ENCODE results near the gene GASK1A.
A peak's percentile ranks its signal among the peaks of the same experiment; 100 is the strongest.

Gene GASK1A

DNA sequence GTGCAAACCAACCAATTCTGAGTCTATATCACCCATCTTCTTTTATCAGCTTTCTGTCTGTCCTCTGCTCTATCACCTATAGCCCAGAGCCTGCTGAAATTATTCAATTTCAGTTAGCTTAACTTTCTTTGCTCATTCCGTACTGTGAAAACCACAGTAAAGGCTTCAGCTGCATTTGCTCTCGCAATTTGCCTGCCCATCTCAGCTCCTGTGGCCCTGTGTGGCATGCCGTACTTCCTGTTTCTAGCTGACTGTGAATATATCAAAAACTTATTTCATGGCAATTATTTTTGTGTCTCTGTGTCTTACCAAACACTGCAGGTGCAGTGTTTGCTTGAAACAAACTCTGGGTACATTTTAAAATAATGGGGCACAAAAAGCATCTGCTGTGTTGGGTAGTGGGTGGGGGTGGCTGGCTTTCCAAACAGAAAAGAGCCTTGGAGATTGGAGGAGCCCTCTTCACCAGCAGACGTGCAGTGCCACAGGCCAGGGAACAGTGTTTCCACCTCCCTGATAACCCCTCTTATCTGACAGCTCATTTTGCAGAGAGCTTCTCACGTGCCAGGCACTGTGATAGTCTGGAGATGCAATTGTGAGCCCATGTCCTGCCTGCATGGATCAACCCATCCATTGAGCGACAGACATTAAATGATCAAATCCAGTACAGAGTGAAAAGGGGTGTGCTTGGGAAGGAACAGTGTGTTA lies 45.2 kb downstream of the GASK1A start:
- DNase-seq: peak; percentile 21 to 63
- TF ChIP-seq POLR2A (IDR thresholded peaks at IDR 0.05; ENCODE audit: low read length): no peak
- TF ChIP-seq GATA1 (IDR thresholded peaks at IDR 0.05; ENCODE audit: low read depth, low read length): no peak

DNA sequence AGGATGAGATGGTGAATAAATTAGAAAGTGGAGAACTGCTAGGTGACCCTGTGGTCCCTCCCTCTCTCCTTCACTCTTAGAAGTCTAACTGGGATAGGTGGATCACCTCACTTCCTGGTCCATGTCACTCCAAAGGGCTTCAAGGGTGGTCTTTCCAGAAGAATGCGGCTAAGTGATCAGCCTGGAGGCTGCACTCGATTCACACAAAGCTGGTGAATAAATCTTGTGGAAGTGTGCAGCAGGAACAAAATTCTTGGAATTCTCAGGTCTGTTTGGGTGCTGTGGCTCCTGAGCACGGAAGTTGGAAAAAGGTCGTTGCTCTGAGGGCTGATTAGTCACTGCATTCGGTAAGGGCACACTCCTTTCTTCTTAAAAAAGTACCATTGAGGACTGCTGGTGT lies 46.3 kb downstream of the GASK1A start:
- no peak for DNase-seq
- no peak for TF ChIP-seq GATA1 (IDR thresholded peaks at IDR 0.05; ENCODE audit: low read depth, low read length)
- no peak for TF ChIP-seq POLR2A (IDR thresholded peaks at IDR 0.05; ENCODE audit: low read length)

DNA sequence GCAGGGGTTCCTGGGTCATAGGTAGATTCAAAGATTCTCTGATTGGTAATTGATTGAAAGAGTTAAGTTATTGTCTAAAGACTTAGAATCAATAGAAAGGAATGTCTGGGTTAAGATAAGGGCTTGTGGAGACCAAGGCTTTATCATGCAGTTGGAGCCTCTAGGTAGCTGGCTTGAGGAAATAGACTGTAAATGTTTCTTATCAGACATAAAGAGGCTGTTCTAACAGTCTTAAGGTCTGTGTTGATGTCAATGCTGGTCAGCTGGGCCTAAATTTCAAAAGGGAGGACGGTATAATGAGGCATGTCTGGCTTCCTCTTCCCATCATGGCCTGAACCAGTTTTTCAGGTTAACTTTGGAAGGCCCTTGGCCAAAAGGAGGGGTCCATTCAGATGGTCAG lies 48.9 kb downstream of the GASK1A start:
- TF ChIP-seq GATA1 (IDR thresholded peaks at IDR 0.05; ENCODE audit: low read depth, low read length): no peak
- TF ChIP-seq POLR2A (IDR thresholded peaks at IDR 0.05; ENCODE audit: low read length): no peak
- peak in 1 of 2 experiments; percentile 63 for DNase-seq

DNA sequence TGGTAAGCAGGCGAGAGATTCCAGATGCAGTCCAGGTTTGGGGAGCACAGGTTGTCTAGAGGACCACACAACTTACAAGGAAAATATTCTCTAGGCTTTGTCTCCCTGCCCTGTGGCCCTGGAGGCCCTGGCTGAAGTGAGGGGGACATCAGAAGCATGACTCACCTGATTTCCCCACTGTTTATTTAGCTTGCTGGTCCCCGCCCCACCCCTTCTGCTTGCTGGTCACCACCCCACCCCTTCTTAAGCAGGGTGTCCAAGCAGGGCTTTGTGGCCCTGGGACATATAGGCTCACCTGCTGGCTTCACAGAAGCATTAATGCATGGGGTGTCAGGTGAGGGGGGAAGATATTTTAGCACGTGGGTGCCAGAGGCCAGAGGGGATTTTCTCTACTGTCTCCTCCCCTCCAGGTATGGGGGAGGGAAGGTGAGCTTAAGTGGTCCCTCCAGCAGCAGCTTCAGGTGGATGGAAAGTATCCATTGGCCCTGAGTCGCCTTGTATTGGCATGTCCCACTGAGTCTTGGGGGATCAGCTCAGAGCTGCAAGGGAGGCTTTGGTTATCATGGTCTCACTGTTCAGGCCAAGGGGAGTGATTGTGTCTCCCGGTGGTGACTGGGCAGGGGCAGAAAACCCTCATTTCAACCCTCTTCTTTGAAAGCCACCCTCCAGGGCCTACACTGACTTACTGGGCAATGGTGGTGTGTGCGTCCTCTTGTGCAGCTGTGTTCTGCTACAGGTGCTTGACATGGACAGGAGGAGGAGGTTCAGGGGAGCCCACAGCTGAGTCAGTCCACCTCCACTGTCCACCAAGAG lies 49.8 kb downstream of the GASK1A start:
- TF ChIP-seq POLR2A (IDR thresholded peaks at IDR 0.05; ENCODE audit: low read length): no peak
- TF ChIP-seq GATA1 (IDR thresholded peaks at IDR 0.05; ENCODE audit: low read depth, low read length): no peak
- DNase-seq: no peak

DNA sequence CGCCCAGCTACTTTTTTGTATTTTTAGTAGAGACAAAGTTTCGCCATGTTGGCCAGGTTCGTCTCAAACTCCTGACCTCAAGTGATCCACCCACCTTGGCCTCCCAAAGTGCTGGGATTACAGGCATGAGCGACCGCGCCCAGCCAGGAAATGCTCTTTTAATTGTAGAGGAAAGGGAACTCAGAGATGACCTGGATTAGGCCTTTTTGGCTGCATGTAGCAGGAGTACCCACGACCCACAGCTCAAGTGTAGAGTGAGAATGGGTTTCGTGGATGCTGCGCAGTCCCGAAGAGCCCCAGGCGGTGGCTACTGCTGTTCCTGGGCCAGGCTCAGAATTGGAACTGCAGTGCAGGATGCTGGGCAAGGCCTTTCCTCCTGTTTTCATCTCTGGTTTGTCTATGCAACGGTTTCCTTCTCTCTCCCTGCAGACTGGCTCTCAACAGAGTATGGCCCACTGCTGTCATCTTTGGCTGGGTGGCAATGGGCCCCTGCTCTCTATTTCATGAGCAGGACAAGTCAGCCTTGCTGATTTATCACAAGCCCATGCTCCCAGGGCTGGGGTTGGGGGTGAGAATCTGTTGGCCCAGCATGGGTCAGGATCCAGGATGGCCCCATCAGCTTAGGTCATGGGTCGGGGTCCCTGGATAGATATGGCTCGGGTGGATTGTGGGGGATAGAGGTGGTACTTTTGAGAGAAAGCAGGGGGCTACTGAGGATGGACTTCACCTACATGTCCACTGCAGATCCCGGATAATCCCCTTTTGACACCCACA lies 51.2 kb downstream of the GASK1A start:
- TF ChIP-seq GATA1 (IDR thresholded peaks at IDR 0.05; ENCODE audit: low read depth, low read length): no peak
- TF ChIP-seq POLR2A (IDR thresholded peaks at IDR 0.05; ENCODE audit: low read length): no peak

DNA sequence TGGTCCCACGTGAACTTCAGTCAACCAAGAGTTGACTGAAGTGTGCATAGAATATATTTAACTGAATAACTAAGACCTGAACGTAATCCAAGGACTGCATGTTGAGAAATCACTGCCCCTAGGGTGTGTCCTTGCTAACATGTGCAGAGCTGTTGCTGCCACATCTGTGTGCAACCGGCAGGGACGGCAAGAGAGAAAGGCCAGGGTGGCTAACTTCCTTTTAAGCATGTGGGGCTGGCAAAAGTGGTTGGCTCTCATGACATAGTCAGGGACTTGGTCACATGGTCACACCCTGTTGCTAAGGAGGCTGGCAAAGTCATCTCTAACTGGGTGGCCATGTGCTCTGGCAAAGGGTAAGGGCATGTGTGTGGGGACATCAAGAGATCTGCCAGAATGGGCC lies 52.4 kb downstream of the GASK1A start:
- DNase-seq: no peak
- TF ChIP-seq POLR2A (IDR thresholded peaks at IDR 0.05; ENCODE audit: low read length) (no peak), GATA1 (IDR thresholded peaks at IDR 0.05; ENCODE audit: low read depth, low read length) (no peak)

More for the DNA sequence above, 51.2 kb downstream of the GASK1A start:
- no peak for DNase-seq

DNA sequence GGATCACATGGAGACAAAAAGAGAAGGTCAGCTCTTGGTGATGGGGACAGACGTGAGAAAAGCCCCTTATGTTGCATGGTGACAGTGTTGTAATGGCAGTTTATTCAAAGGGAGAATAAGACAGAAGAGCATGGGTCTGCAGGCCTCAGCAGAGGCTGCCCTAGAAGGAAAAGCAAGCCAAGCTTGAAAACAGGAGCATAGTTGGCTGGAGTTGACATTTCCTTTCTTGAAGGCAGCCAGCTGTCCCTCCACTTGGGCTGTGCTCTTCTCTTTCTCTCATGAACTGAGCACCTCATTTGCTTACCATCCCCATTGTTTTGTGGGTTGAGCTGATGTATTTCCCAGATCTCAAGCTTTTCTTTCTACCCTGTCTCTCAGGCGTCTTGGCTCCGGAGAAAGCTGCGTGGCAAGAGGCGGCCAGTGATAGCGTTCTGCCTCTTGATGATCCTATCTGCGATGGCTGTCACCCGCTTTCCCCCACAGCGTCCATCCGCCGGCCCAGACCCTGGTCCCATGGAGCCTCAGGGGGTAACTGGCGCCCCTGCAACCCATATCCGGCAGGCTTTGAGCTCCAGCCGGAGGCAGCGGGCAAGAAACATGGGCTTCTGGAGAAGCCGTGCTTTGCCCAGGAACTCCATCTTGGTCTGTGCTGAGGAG lies 52.9 kb downstream of the GASK1A start:
- TF ChIP-seq GATA1 (IDR thresholded peaks at IDR 0.05; ENCODE audit: low read depth, low read length) (no peak), POLR2A (IDR thresholded peaks at IDR 0.05; ENCODE audit: low read length) (no peak)
- DNase-seq: no peak

DNA sequence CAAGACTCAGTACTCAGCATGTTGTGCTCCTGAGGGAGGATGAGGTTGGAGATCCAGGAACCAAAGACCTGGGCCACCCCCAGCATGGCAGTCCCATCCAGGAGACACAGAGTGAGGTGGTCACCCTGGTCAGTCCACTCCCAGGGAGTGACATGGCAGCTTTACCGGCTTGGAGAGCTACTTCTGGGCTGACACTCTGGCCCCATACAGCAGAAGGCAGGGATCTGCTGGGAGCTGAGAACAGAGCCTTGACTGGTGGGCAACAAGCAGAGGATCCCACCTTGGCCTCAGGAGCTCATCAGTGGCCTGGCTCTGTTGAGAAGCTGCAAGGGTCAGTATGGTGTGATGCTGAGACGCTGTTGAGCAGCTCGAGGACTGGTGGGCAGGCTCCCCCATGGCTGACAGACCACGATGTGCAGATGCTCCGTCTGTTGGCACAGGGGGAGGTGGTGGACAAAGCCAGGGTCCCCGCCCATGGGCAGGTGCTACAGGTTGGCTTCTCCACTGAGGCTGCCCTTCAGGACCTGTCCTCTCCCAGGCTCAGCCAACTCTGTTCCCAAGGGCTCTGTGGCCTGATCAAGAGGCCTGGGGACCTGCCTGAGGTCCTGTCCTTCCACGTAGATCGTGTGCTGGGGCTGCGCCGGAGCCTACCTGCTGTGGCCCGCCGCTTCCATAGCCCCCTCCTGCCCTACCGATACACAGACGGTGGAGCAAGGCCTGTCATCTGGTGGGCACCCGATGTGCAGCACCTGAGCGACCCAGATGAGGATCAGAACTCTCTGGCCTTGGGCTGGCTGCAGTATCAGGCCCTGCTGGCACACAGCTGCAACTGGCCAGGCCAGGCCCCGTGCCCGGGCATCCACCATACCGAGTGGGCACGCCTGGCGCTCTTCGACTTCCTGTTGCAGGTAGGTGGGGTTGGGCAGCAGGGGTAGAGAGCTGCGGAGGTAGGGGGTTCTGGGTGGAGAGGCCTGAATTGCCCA lies 53.8 kb downstream of the GASK1A start:
- TF ChIP-seq GATA1 (IDR thresholded peaks at IDR 0.05; ENCODE audit: low read depth, low read length) (no peak), POLR2A (IDR thresholded peaks at IDR 0.05; ENCODE audit: low read length) (no peak)
- DNase-seq: no peak

DNA sequence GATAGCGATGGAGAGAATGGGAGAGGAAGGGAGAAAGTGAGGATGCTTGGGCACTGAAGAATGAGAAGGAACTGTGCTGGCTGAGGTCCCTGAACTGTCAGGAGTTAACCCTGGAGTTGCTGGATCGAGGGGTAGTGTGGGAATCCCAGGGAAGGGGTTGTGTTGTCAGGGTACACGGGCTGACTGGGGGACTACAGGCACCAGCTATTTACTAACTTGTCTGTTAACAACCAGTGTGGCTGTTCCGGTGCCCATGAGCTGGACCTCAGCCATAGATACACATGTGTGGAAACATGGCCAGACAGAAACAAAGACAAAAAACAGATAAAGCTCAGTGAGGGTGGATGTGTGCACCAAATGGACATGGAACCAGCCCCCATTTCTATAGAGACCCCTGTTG lies 55.1 kb downstream of the GASK1A start:
- no peak for DNase-seq

DNA sequence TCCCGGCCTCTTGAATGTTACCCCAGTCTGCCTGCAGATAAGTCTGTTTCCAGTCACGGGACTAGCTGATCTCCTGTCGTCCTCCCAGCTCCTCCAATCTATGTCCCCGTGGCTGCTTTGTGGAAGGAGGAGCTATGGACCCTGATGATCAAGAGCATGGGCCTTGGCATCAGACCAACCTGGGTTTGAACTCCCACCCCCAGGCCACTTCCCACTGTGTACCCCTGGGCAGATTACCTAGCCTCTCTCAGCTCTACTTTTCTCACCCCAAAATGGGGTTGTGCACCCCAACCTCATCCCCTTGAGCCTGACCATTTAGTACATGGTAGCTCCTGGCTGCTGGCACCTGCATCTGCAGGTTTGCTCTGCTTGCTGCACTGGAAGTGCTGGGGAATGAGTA lies 55.8 kb downstream of the GASK1A start:
- TF ChIP-seq GATA1 (IDR thresholded peaks at IDR 0.05; ENCODE audit: low read depth, low read length): no peak
- no peak for TF ChIP-seq POLR2A (IDR thresholded peaks at IDR 0.05; ENCODE audit: low read length)
- DNase-seq: no peak

More for the DNA sequence above, 55.1 kb downstream of the GASK1A start:
- TF ChIP-seq POLR2A (IDR thresholded peaks at IDR 0.05; ENCODE audit: low read length) (no peak), GATA1 (IDR thresholded peaks at IDR 0.05; ENCODE audit: low read depth, low read length) (no peak)

DNA sequence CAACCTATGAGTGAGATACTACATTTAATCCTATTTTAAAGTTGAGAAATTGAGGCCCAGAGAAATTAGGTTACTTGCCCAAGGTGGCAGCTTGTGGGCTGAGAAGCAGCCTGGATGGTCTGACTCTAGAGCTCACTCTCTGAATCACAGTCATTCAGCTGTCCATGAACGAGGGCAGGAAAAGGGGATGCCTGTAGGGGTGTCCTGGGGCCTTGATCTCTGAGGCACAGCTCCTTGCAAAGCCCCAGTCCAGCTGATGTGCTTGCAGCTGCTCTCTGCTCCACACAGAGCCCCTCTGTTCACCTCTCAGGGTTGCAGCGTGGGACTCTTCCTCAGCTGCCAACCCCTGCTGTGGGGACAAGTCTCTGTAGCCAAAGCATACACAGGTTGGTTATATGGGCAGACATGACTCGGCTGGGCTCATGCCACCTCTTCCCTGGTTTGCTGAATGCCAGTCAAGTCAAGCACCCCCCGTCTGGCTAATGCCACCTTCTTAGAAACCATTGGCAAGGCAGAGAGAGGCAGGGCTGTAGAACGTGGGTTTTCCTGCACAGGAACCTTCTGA lies 56.8 kb downstream of the GASK1A start:
- DNase-seq: no peak
- TF ChIP-seq POLR2A (IDR thresholded peaks at IDR 0.05; ENCODE audit: low read length) (no peak), GATA1 (IDR thresholded peaks at IDR 0.05; ENCODE audit: low read depth, low read length) (no peak)
